Tibial nerve (tissue), 4 donors: ENCODE results near the gene FERMT3. TPM values are rescaled to one million over a fixed set of nuclear protein-coding genes. Genes with fewer than 3 reads are reported as not detected.

ENCODE experiments used
- DNase-seq, 2 donors: peaks; one replicate each; pipeline ENCODE4 v3.0.0-alpha.2; 2019; ENCODE audit warnings: low spot score in 2 of 2
- H3K27ac ChIP-seq, 4 donors: fragments of 200-600 bp; sonication (generic) in 3 of 4; one replicate each; pipeline ENCODE4 v1.5.1; 2017 to 2019; ENCODE audit warnings: mild to moderate bottlenecking in 1 of 4
- H3K27me3 ChIP-seq, 2 donors: fragments of 200-600 bp; sonication (generic) in 1 of 2; one replicate each; pipeline versions ENCODE4 v1.5.1 to v1.6.0; 2017 to 2019
- H3K36me3 ChIP-seq, 3 donors: fragments of 200-600 bp; sonication (generic); one replicate each; pipeline ENCODE4 v1.5.1; 2018 to 2019
- H3K4me1 ChIP-seq, 4 donors: fragments of 200-600 bp; sonication (generic) in 3 of 4; one replicate each; pipeline ENCODE4 v1.5.1; 2017 to 2019
- H3K4me3 ChIP-seq, 4 donors: fragments of 200-600 bp; sonication (generic) in 3 of 4; one replicate each; pipeline ENCODE4 v1.5.1; 2017 to 2019; ENCODE audit warnings: mild to moderate bottlenecking in 1 of 4, moderate library complexity in 1 of 4
- H3K9me3 ChIP-seq, 4 donors: fragments of 200-600 bp; sonication (generic) in 3 of 4; one replicate each; pipeline ENCODE4 v1.5.1; 2017 to 2019
- CTCF ChIP-seq, 5 experiments: fragments of 200-600 bp in 3 of 5; fragments of 450-650 bp in 2 of 5; sonication (generic) in 3 of 5; IDR thresholded peaks; one replicate each; pipeline ENCODE4 v1.5.1; 2016 to 2019; ENCODE audit warnings: antibody characterized with exemption in 5 of 5, mild to moderate bottlenecking in 3 of 5, moderate library complexity in 2 of 5
- EP300 ChIP-seq, 2 donors: sonication (generic); formaldehyde crosslinking; IDR thresholded peaks; one replicate each; pipeline ENCODE4 v1.6.1; 2017; ENCODE audit warnings: antibody characterized with exemption in 2 of 2, mild to moderate bottlenecking in 1 of 2
- POLR2A ChIP-seq, 2 donors: fragments of 450-650 bp; IDR thresholded peaks; one replicate each; pipeline ENCODE4 v1.6.1; 2017; ENCODE audit warnings: antibody characterized with exemption in 2 of 2, mild to moderate bottlenecking in 2 of 2, moderate library complexity in 2 of 2
- WGBS, 2 donors: methylation state at CpG; one replicate each; pipeline ENCODE4 v1.1.5; 2018; 5-methylcytosine and 5-hydroxymethylcytosine counted together
- total RNA-seq, 4 donors: library from RNA; depleted of rRNA; stranded (reverse); fragments of >200 nt; gene quantifications; one replicate each; pipeline ENCODE4 v1.1.0, GENCODE V29; 2016

FERMT3 gene
- total RNA-seq, 4 donors from 2014 or later, result 17.2 to 83.1 (median 29.6) TPM

GRCh38 chr11:64265176-64266160, 58.9 kb downstream of the FERMT3 start:
- Histone ChIP-seq H3K36me3 (peaks cover 0 to 67% (median 0%) of the 10 kb centered on the region in 3 donors), H3K4me3 (no peak overlapping the region), H3K4me1 (peaks cover 0 to 27% (median 21%) of the 10 kb centered on the region in 4 donors), H3K27ac (no peak overlapping the region), H3K9me3 (no peaks in the 10 kb centered on the region), H3K27me3 (no peaks in the 10 kb centered on the region)
- TF ChIP-seq POLR2A (IDR thresholded peaks at IDR 0.05) (no peak), EP300 (IDR thresholded peaks at IDR 0.05) (no peak), CTCF (IDR thresholded peaks at IDR 0.05) (no peak)
- DNase-seq, result no peak
- WGBS, 2 donors, result 91% methylated on average over 33 of the region's 35 CpGs

DNA sequence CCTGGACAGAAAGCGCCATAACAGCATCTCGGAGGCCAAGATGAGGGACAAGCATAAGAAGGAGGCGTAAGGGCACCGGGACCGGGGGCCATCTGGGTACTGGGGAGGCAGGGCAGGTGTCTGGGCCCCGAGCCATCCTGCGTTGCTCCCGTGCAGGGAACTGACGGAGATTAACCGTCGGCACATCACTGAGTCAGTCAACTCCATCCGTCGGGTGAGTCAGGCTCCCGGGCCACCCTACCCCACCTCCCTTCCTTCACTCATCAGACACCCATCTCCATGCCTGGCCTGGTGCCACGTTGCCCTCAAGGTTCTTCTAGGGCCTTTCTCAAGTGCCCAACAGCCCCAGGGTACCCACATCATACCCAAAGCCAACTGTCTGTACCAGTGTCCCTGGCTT, 59.8 kb downstream of the FERMT3 start:
- H3K36me3 ChIP-seq, result peaks cover 0 to 60% (median 0%) of the 10 kb centered on the region in 3 donors
- TF ChIP-seq CTCF (IDR thresholded peaks at IDR 0.05) (no peak), EP300 (IDR thresholded peaks at IDR 0.05) (no peak), POLR2A (IDR thresholded peaks at IDR 0.05) (no peak)
- H3K27me3 ChIP-seq, result no peaks in the 10 kb centered on the region
- DNase-seq, result no peak
- no peak overlapping the region for H3K27ac ChIP-seq
- 87 to 90% methylated on average over 13 to 15 of the region's 15 CpGs for WGBS, 2 donors
- H3K4me1 ChIP-seq, result peaks cover 0 to 27% (median 21%) of the 10 kb centered on the region in 4 donors
- no peaks in the 10 kb centered on the region for H3K9me3 ChIP-seq
- H3K4me3 ChIP-seq, result no peak overlapping the region

- peak overlapping the region; percentile 29 to 96 (median 93) for H3K27ac ChIP-seq
- no peak for DNase-seq
These were observed 60.9 kb downstream of the FERMT3 start for GRCh38 chr11:64267207-64267945.

GRCh38 chr11:64268025-64268892, 61.7 kb downstream of the FERMT3 start:
- WGBS, 2 donors, result 41 to 44% methylated on average over 23 of the region's 23 CpGs
- H3K36me3 ChIP-seq, result peaks cover 0 to 41% (median 0%) of the 10 kb centered on the region in 3 donors
- peaks cover 0 to 38% (median 25%) of the 10 kb centered on the region in 4 donors for H3K4me1 ChIP-seq
- no peak for TF ChIP-seq POLR2A (IDR thresholded peaks at IDR 0.05)
- TF ChIP-seq CTCF (IDR thresholded peaks at IDR 0.05), result no peak
- TF ChIP-seq EP300 (IDR thresholded peaks at IDR 0.05), result no peak
- peak; percentile 32 to 44 for DNase-seq
- H3K9me3 ChIP-seq, result no peaks in the 10 kb centered on the region
- no peaks in the 10 kb centered on the region for H3K27me3 ChIP-seq
- peak overlapping the region; percentile 29 to 96 (median 93) for H3K27ac ChIP-seq
- H3K4me3 ChIP-seq, result peak overlapping the region in 3 of 4 donors; percentile 71 to 98 (median 96)

More at GRCh38 chr11:64267207-64267945, 60.9 kb downstream of the FERMT3 start:
- no peak for TF ChIP-seq POLR2A (IDR thresholded peaks at IDR 0.05)
- TF ChIP-seq CTCF (IDR thresholded peaks at IDR 0.05), result no peak
- no peak for TF ChIP-seq EP300 (IDR thresholded peaks at IDR 0.05)
- no peaks in the 10 kb centered on the region for H3K9me3 ChIP-seq
- H3K27me3 ChIP-seq, result no peaks in the 10 kb centered on the region
- no peak overlapping the region for H3K4me3 ChIP-seq
- H3K4me1 ChIP-seq, result peaks cover 0 to 36% (median 25%) of the 10 kb centered on the region in 4 donors
- WGBS, 2 donors, result 76 to 77% methylated on average over 27 of the region's 27 CpGs
- peaks cover 0 to 50% (median 0%) of the 10 kb centered on the region in 3 donors for H3K36me3 ChIP-seq
